ENCODE data around the gene HDAC9. TPM values are rescaled to one million over a fixed set of nuclear protein-coding genes. Genes with fewer than 3 reads are reported as not detected.
"Not testable (repeated sequence)": the region's sequence is repeated elsewhere in the genome, so short reads cannot be mapped to it uniquely, and the experiment has no call there.

Gene HDAC9
- total RNA-seq, 2 donors from 2014 or later: 4.9 to 6.5 TPM

GRCh38 chr7:18965657-18966056 is 470.1 kb downstream of the HDAC9 start:
- no peak for DNase-seq
- H3K4me1 Mint-ChIP-seq: no peaks in the 10 kb centered on the region
- no peak overlapping the region for H3K4me3 Mint-ChIP-seq
- H3K27me3 Mint-ChIP-seq: no peaks in the 10 kb centered on the region
- no peak overlapping the region for H3K27ac Mint-ChIP-seq
- H3K36me3 Mint-ChIP-seq (ENCODE audit: low read depth): no peaks in the 10 kb centered on the region
- ATAC-seq: no peak
- H3K9me3 ChIP-seq (ENCODE audit: control insufficient read depth, low read length, poor library complexity, severe bottlenecking): peaks cover 3% of the 10 kb centered on the region

- H3K27me3 Mint-ChIP-seq; ATAC-seq; H3K4me1 Mint-ChIP-seq; H3K36me3 Mint-ChIP-seq (ENCODE audit: low read depth); DNase-seq; H3K4me3 Mint-ChIP-seq; H3K27ac Mint-ChIP-seq; H3K9me3 ChIP-seq (ENCODE audit: control insufficient read depth, low read length, poor library complexity, severe bottlenecking): not testable (repeated sequence)
Observed at GRCh38 chr7:18967755-18968154, 472.2 kb downstream of the HDAC9 start.

- Mint-ChIP-seq H3K4me3 (no peak overlapping the region), H3K27ac (no peak overlapping the region), H3K4me1 (no peaks in the 10 kb centered on the region), H3K27me3 (no peaks in the 10 kb centered on the region), H3K36me3 (ENCODE audit: low read depth) (no peaks in the 10 kb centered on the region)
- no peak for DNase-seq
- no peak for ATAC-seq
- no peaks in the 10 kb centered on the region for H3K9me3 ChIP-seq (ENCODE audit: control insufficient read depth, low read length, poor library complexity, severe bottlenecking)
Observed at GRCh38 chr7:18971839-18972238, 476.3 kb downstream of the HDAC9 start.

GRCh38 chr7:18974803-18975202 is 479.3 kb downstream of the HDAC9 start:
- Mint-ChIP-seq H3K4me1 (no peaks in the 10 kb centered on the region), H3K27ac (no peak overlapping the region), H3K4me3 (no peak overlapping the region), H3K27me3 (no peaks in the 10 kb centered on the region), H3K36me3 (ENCODE audit: low read depth) (no peaks in the 10 kb centered on the region)
- no peak for ATAC-seq
- DNase-seq: no peak
- no peaks in the 10 kb centered on the region for H3K9me3 ChIP-seq (ENCODE audit: control insufficient read depth, low read length, poor library complexity, severe bottlenecking)

DNA sequence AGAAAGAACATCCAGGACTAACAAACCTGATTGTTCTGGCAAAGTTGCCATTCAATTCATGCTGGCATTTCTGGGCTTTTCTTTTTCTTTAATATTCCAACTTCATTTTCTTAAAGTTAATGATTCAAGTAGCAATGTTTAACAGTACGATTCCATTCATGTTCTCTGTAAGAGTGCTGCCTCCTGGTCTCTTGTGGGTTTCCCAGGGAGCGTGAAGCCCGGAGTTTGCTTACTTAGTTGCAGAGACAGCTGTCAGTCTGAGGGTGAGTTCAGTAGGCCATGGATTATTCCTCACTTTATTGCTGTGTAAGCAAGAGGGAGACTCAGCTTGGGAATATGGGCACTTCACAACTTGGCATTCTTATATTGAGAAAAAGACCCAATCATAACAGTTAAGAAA is 479.7 kb downstream of the HDAC9 start:
- Mint-ChIP-seq H3K4me1 (no peaks in the 10 kb centered on the region), H3K36me3 (ENCODE audit: low read depth) (no peaks in the 10 kb centered on the region), H3K4me3 (no peak overlapping the region), H3K27me3 (no peaks in the 10 kb centered on the region), H3K27ac (no peak overlapping the region)
- DNase-seq (no peak), ATAC-seq (no peak)
- no peaks in the 10 kb centered on the region for H3K9me3 ChIP-seq (ENCODE audit: control insufficient read depth, low read length, poor library complexity, severe bottlenecking)

DNA sequence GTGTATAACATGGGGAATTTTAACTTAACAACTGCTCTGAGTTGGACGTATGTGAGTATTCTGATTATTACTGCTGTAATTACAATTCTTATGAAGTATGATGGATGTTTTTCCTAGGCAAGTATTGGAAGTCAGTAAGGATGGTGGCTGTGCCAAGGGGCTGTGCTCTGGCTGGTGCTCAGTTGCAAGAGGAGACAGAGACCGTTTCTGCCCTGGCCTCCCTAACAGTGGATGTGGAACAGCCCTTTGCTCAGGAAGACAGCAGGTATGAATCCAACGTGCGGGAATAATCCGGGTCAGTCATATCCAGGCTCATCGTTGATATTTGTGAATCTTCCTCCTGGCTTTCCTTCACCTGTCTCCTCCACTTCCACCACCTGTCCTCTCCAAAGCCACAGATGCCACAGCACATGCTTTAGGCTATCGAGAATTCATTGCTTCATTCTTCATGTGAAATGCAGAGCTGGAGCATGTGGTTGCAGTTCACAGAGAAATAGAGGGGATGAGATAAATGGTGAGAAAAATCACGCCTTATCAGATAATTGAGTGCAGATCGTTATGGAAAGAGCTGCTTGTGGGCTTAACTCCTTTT is 480.2 kb downstream of the HDAC9 start:
- Mint-ChIP-seq H3K27me3 (no peaks in the 10 kb centered on the region), H3K4me1 (no peaks in the 10 kb centered on the region), H3K36me3 (ENCODE audit: low read depth) (no peaks in the 10 kb centered on the region), H3K27ac (no peak overlapping the region), H3K4me3 (no peak overlapping the region)
- no peaks in the 10 kb centered on the region for H3K9me3 ChIP-seq (ENCODE audit: control insufficient read depth, low read length, poor library complexity, severe bottlenecking)
- DNase-seq (no peak), ATAC-seq (no peak)

GRCh38 chr7:18976715-18977471 is 481.3 kb downstream of the HDAC9 start:
- no peaks in the 10 kb centered on the region for H3K4me1 Mint-ChIP-seq
- no peaks in the 10 kb centered on the region for H3K36me3 Mint-ChIP-seq (ENCODE audit: low read depth)
- H3K27ac Mint-ChIP-seq: no peak overlapping the region
- no peaks in the 10 kb centered on the region for H3K9me3 ChIP-seq (ENCODE audit: control insufficient read depth, low read length, poor library complexity, severe bottlenecking)
- no peak overlapping the region for H3K4me3 Mint-ChIP-seq
- ATAC-seq (no peak), DNase-seq (no peak)
- no peaks in the 10 kb centered on the region for H3K27me3 Mint-ChIP-seq

- H3K4me3 Mint-ChIP-seq: no peak overlapping the region
- no peaks in the 10 kb centered on the region for H3K9me3 ChIP-seq (ENCODE audit: control insufficient read depth, low read length, poor library complexity, severe bottlenecking)
- DNase-seq (no peak), ATAC-seq (no peak)
- H3K27ac Mint-ChIP-seq: no peak overlapping the region
- no peaks in the 10 kb centered on the region for H3K36me3 Mint-ChIP-seq (ENCODE audit: low read depth)
- no peaks in the 10 kb centered on the region for H3K4me1 Mint-ChIP-seq
- no peaks in the 10 kb centered on the region for H3K27me3 Mint-ChIP-seq
Observed at GRCh38 chr7:18978108-18978495, 482.6 kb downstream of the HDAC9 start.

GRCh38 chr7:18990700-18991099 is 495.2 kb downstream of the HDAC9 start:
- H3K4me1 Mint-ChIP-seq; DNase-seq; H3K36me3 Mint-ChIP-seq (ENCODE audit: low read depth); H3K27ac Mint-ChIP-seq; H3K27me3 Mint-ChIP-seq; ATAC-seq; H3K9me3 ChIP-seq (ENCODE audit: control insufficient read depth, low read length, poor library complexity, severe bottlenecking); H3K4me3 Mint-ChIP-seq: not testable (repeated sequence)

- H3K9me3 ChIP-seq (ENCODE audit: control insufficient read depth, low read length, poor library complexity, severe bottlenecking): no peaks in the 10 kb centered on the region
- H3K27me3 Mint-ChIP-seq: no peaks in the 10 kb centered on the region
- H3K36me3 Mint-ChIP-seq (ENCODE audit: low read depth): no peaks in the 10 kb centered on the region
- no peak for ATAC-seq
- no peaks in the 10 kb centered on the region for H3K4me1 Mint-ChIP-seq
- H3K27ac Mint-ChIP-seq: no peak overlapping the region
- H3K4me3 Mint-ChIP-seq: no peak overlapping the region
- DNase-seq: no peak
Observed at GRCh38 chr7:18993933-18994668, 498.6 kb downstream of the HDAC9 start.

GRCh38 chr7:18995270-18995671 is 499.7 kb downstream of the HDAC9 start:
- no peak for DNase-seq
- no peak for ATAC-seq

GRCh38 chr7:18995811-18996426 is 500.4 kb downstream of the HDAC9 start:
- no peaks in the 10 kb centered on the region for H3K4me1 Mint-ChIP-seq
- no peaks in the 10 kb centered on the region for H3K36me3 Mint-ChIP-seq (ENCODE audit: low read depth)
- no peaks in the 10 kb centered on the region for H3K27me3 Mint-ChIP-seq
- no peak overlapping the region for H3K4me3 Mint-ChIP-seq
- no peaks in the 10 kb centered on the region for H3K9me3 ChIP-seq (ENCODE audit: control insufficient read depth, low read length, poor library complexity, severe bottlenecking)
- DNase-seq (no peak), ATAC-seq (no peak)
- no peak overlapping the region for H3K27ac Mint-ChIP-seq

More at GRCh38 chr7:18995270-18995671, 499.7 kb downstream of the HDAC9 start:
- Mint-ChIP-seq H3K27ac (no peak overlapping the region), H3K36me3 (ENCODE audit: low read depth) (no peaks in the 10 kb centered on the region), H3K4me1 (no peaks in the 10 kb centered on the region), H3K27me3 (no peaks in the 10 kb centered on the region), H3K4me3 (no peak overlapping the region)
- H3K9me3 ChIP-seq (ENCODE audit: control insufficient read depth, low read length, poor library complexity, severe bottlenecking): no peaks in the 10 kb centered on the region

DNA sequence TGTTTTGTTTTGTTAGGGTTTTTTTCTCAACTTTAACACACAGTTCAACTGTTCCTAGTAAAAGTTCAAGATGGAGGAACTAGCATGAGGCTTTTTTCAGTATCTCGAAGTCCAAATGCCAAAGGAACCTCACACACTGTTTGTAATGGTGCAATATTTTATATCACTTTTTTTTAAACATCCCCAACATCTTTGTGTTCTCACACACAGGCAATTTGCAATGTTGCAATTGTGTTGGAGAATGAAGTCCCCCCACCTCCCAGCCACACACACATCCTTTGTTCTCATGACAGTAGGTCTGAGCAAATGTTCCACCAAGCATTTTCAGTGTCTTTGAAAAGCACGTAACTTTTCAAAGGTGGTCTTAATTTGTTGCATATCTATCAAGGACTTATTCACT is 501.0 kb downstream of the HDAC9 start:
- Mint-ChIP-seq H3K27ac (no peak overlapping the region), H3K36me3 (ENCODE audit: low read depth) (no peaks in the 10 kb centered on the region)

More for the DNA sequence above, 501.0 kb downstream of the HDAC9 start:
- DNase-seq (no peak), ATAC-seq (no peak)
- Mint-ChIP-seq H3K4me1 (no peaks in the 10 kb centered on the region), H3K4me3 (no peak overlapping the region), H3K27me3 (no peaks in the 10 kb centered on the region)
- H3K9me3 ChIP-seq (ENCODE audit: control insufficient read depth, low read length, poor library complexity, severe bottlenecking): no peaks in the 10 kb centered on the region
